ENCODE results near the gene NALCN.

GRCh38 chr13:101238555-101238954 is 177.8 kb downstream of the NALCN start:
- TF ChIP-seq POLR2A (IDR thresholded peaks at IDR 0.05) (no peak), CTCF (IDR thresholded peaks at IDR 0.05) (no peak), POLR2AphosphoS5 (IDR thresholded peaks at IDR 0.05) (no peak), EP300 (IDR thresholded peaks at IDR 0.05) (no peak)
